HG02759 (cell line): Measurements from ENCODE around the gene PITX2.

ENCODE experiments used
- ATAC-seq: cut with Tn5 transposase; IDR thresholded peaks from one replicate; pipeline ENCODE4 v1.9.1; 2021; ENCODE audit warnings: mild to moderate bottlenecking, moderate library complexity; ENCODE audit not compliant: unreplicated experiment

Gene PITX2

GRCh38 chr4:110636680-110637407 is 14.0 kb upstream of the PITX2 start:
- no peak for ATAC-seq

GRCh38 chr4:110636171-110636679 is 13.3 kb upstream of the PITX2 start:
- no peak for ATAC-seq

- ATAC-seq, result no peak
Measured at GRCh38 chr4:110635163-110635865, 12.4 kb upstream of the PITX2 start.

GRCh38 chr4:110634350-110635162 is 11.7 kb upstream of the PITX2 start:
- ATAC-seq, result no peak

- ATAC-seq, result no peak
Measured at GRCh38 chr4:110633358-110634341, 10.8 kb upstream of the PITX2 start.

- ATAC-seq, result no peak
Measured at GRCh38 chr4:110632506-110633357, 9.9 kb upstream of the PITX2 start.

GRCh38 chr4:110631584-110632505 is 9.0 kb upstream of the PITX2 start:
- ATAC-seq, result peak; percentile 99

- ATAC-seq, result no peak
Measured at GRCh38 chr4:110630688-110631402, 8.0 kb upstream of the PITX2 start.

GRCh38 chr4:110629780-110630687 is 7.2 kb upstream of the PITX2 start:
- ATAC-seq, result no peak

GRCh38 chr4:110629214-110629754 is 6.4 kb upstream of the PITX2 start:
- no peak for ATAC-seq

- ATAC-seq, result no peak
Measured at GRCh38 chr4:110628663-110629213, 5.9 kb upstream of the PITX2 start.

GRCh38 chr4:110627977-110628662 is 5.2 kb upstream of the PITX2 start:
- no peak for ATAC-seq

GRCh38 chr4:110626532-110627153 is 3.8 kb upstream of the PITX2 start:
- ATAC-seq, result no peak

GRCh38 chr4:110625576-110626257 is 2.8 kb upstream of the PITX2 start:
- no peak for ATAC-seq
